HG02623 (cell line): Measurements from ENCODE around the gene CLDN4.
"Not testable (repeated sequence)": the region's sequence is repeated elsewhere in the genome, so short reads cannot be mapped to it uniquely, and the experiment has no call there.

ENCODE experiments used
- ATAC-seq: cut with Tn5 transposase; IDR thresholded peaks from one replicate; pipeline ENCODE4 v1.9.1; 2021; ENCODE audit warnings: moderate library complexity; ENCODE audit not compliant: unreplicated experiment

CLDN4 gene

GRCh38 chr7:73823257-73823656 is 7.5 kb upstream of the CLDN4 start:
- no peak for ATAC-seq

DNA sequence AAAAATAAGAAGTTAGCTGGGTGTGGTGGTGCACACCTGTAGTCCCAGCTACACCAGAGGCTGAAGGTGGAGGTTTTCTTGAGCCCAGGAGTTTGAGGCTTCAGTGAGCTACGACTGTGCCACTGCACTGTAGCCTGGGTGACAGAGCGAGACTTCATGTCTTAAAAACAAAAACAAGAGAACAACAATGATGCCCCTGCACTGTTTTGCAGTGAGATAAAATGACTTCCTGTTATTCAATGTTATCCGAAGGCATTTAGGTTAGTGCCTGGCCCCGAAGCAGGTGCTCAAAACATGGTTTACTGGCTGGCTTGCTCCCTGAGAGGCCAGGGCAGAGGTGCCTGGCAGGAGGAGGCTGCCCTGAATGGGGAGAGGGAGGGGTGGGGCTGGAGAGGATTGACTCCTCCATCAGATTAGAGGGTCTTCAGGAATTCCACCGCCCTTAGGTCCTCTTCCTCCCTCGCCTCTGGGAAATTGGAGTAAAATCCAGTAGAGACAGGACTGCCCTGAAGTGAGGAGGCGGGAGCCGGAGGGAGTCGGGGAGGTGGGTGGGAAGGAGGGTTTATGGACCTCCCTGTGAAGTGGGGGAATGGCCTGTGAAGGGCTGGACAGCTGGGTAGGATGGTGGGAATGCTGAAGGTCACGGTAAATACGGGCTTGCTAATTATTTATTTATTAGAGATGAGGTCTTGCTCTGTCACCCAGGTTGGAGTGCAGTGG is 6.8 kb upstream of the CLDN4 start:
- no peak for ATAC-seq

DNA sequence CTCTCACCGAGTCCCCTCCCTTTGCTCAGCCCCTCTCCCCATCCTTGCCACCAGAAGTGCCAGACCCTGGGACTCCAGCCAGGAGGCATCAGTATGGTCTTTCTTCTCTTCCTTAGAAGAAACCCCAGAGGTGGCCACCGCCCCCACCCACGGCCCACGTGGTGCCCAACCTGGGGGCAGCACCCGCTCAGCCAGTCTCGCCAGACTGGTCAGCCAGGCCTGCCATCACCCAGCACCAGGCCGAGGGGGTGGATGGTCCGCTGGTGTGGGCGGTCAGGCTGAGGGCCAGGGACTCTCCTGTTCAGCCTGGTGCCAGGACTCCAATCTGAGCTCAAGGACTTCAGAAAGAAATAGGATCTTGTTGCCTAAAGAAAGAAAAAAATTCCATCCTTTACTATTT is 5.8 kb upstream of the CLDN4 start:
- ATAC-seq, result no peak

DNA sequence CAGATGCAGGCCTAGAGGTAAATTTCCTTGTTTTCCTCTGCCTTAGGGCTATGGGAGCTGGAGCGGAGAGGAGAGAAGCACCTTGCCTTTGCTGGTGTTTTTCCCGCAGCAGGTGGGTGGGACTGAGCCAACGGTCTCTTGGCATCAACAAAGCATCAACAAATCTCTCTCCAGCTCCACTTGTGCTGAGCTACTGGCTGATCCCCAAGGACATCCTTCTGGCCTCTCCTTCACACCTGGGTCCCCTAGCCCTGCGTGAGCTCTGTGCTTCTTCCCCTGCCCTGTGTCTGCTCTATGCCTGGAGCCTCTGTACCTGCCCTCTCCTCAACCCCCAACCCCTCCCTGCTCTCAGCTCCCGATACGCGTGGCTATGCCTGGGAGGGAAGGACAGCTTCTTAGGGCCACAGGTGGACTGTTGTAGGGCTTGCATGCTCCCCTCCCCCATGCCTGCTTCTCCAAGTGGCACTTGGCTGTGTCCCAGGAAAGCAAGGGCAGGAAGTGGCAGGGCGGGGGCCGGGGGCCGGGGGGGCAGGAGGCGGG is 3.2 kb upstream of the CLDN4 start:
- ATAC-seq, result no peak

GRCh38 chr7:73828107-73828803 is 2.5 kb upstream of the CLDN4 start:
- no peak for ATAC-seq

DNA sequence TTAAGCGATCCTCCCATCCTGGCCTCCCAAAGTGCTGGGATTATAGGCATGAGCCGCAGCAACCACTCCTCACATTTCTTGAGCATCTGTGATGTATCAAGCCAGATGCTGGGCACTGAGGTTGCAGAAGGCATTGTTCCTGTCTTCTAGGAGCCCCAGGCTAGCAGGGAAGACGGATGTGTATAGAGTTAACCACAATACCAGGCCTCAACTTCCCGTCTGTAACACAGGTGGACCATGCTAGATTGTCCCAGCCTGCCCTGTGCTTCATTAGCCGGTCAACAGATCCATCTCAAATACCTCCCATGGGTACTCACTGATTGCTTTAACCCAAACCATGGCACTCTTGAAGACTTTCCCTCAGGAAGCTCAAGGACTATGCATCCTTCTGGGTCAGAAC is 1.8 kb upstream of the CLDN4 start:
- no peak for ATAC-seq

- no peak for ATAC-seq
Observed at GRCh38 chr7:73829505-73829904, 1.3 kb upstream of the CLDN4 start.

DNA sequence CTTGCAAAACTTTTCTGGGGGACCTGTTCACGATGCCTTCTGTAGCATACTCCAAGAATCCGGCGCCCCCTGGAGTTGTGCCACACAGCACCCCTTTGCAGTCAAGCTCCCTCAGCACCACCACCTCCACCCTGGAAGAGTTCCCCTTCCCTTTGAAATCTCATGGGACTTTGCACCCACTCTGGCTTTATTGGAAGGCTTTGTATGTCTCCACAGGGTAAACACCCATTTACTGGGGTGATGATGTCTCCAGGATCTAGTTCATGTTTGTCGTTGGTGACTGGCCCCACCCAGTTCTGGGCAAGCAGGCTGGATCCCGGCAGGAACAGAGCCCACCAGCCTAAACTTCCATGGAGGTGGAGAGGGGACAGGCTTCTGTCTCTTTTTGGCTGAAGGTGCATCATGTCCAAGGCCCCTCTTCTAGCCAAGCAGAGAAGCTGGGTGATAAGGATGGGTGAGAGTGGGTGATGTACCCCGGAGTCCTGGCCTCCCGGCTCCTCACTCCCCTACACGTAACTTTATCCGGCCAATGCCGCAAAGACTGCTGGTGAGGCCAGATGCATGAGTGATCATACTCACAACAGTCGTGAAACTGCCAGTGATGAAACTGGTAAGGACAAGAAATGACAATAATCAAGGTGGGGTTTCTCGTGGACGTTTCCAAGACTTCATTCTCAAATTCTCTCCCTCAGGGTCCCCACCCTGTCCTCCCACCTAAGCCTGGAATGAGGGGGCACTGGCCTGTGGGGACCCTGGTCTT is 695 bp upstream of the CLDN4 start:
- no peak for ATAC-seq

DNA sequence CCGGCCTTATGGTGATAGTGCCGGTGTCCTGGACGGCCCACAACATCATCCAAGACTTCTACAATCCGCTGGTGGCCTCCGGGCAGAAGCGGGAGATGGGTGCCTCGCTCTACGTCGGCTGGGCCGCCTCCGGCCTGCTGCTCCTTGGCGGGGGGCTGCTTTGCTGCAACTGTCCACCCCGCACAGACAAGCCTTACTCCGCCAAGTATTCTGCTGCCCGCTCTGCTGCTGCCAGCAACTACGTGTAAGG is 713 bp downstream of the CLDN4 start:
- no peak for ATAC-seq

GRCh38 chr7:73831834-73832651 is 1.2 kb downstream of the CLDN4 start:
- ATAC-seq, result no peak

DNA sequence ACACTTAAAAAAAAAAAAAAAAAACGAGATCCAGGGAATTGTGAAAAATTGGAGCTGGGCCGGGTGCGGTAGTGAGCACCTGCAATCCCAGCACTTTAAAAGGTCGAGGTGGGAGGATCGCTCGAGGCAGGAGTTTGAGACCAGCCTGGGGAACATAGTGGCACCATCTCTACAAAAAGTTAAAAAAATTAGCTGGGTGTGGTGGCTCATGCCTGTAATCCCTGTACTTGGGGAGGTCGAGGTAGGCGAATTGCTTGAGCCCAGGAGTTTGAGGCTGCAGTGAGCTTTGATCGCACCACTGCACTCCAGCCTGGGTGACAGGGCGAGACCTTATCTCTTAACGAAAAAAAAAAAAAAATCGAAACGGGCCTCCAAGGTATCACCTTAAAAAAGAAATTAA is 2.0 kb downstream of the CLDN4 start:
- ATAC-seq, result no peak

DNA sequence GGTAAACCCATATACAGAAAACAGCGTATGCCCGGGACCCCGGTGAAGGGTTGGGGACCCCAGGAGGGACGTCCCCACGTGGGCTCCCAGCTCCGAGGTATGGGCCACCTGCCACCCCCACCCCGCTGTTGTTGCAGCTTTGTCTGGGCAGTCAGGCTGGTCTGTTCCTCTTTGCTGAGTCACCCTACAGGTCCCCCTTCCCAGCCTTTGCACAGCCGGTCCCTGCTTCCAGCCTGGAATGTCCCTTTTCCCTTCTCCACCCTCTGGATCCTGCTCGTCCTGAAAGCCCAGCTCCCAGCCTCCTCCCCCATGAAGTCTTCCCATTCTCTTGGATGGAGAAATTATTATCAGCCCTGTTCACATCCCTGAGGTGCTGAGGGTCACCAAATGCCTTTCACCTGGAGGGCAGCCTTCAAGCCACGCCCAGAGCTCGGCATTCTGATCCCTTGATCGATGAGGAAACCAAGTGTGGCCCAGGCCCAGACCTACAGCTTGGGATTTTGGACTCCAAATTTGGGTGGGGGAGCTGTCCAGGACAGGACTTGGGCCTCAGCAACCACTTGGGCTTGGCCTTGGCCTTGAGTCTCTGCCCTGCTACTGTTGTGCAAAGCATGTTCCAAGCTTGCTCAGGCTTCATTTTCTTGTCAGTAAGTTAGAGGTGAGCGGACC is 2.6 kb downstream of the CLDN4 start:
- no peak for ATAC-seq

DNA sequence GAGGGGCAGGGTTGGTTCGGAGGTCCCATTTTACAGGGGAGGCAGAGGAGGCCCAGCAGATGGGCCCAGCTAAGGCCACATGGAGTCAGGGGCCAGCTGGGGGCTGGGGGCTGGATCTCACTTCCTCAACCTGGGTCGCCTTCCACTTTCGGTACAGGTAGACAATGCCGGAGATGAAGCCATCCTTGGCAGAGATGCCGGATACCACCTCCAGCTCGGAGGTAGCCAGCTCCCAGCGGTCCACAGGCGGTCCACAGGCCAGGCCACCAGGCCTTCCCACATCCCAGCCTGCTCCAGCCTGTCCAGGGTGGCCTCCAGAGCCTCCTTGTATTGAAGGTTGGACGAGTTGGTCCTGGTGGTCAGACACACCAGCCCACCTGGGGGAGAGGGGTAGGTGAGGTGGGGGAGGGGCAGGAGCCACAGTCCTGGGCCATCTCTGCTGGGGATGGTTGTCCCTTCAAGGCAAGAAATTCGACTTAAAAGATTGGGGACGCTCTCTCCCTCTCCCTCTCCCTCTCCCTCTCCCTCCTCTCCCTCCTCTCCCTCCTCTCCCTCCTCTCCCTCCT is 3.9 kb downstream of the CLDN4 start:
- ATAC-seq, result no peak

DNA sequence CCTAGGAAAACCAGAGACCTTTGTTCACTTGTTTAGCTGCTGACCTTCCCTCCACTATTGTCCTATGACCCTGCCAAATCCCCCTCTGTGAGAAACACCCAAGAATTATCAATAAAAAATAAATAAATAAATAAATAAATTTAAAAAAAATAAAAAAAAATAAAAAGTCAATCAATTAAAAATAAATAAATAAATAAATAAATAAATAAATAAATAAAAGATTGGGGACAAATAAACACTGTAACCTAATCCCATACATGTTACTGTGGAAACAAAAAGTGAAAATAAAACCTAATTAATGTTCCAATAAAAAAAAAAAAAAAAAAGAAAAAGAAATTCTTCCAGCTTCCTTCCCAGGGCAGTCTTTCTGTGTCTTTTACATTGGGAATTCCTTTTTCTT is 6.4 kb downstream of the CLDN4 start:
- ATAC-seq, result not testable (repeated sequence)

DNA sequence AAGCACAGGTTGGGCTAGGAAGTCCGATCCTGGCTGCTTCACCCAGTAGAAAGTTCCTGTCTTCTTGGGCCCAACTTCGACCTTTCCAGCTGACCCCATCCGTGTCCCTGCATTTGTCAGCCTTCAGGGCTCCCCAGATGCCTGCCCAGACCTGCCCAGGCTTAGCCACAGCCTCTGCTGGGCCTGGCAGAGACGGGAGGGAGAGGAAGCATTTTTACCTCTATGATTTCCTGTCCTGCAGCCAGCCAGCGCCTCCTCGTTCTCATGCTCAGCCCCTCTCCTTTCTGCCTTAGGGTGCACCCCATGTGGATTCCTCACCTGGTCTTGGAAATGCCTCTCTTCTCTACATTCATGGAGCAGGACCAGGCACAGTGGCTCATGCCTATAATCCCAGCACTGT is 7.8 kb downstream of the CLDN4 start:
- ATAC-seq, result no peak

DNA sequence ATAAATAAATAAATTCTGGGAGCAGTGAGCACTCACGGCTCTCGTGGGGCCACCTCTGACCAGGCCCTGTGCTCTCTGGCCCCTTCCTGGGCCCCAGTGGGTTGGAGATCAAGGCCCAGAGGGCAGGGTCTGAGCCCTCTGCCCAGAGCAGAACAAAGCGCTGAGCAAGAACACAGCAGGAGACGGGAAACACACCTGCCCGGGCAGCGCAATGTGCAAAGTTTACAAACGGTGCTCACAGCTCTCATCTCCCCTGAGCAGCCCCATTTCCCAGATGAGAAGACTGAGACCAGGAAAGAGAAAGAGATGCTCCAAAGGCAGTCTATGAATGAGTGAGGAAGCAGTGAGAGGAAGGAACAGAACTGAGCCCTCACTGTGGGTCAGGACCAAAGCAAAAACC is 8.5 kb downstream of the CLDN4 start:
- ATAC-seq, result no peak

DNA sequence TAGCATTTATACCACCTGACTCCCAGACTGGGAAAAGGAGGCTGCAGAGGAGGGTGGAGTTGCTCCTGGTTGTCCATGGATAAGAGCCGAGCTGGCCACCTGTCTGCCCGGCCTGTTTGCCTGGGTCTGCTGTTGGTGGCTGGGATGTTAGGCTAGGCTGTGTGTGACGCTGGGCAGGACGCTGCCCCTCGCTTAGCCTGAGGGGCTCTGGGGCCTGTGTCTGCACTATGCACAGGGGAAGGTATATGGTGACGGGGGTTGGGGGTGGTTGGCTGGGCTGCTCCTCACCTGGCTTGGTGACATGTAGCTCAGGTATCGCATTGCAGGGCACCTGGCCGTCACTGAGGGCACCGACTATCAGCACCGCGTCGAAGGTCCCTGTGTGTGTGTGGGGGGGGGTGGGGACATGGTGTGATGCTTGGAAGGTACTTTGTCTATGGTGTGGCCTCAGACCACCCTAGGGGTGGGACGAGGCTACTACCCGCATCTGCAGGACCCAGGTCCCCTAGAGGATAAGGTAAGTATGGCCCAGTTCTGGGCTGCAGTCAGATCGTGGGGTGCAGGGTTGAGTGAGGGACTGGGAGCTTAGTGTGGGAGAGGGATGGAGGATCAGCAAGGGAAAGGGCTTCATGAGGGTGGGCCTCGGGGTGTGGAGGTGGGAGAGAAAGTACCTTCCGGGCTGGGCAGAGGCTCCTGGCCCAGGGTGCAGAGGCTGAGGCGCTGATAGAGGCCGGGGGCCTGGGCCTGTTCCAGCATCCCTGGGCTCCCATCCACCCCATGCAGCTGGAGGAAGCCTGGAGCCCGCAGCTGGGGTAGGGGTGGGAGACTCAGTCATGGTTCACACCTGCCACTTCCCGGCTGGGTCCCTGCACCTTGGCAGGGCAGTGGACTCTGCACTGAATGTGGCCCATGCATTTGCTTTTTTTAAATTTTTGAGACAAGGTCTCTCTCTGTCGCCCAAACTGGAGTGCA is 9.2 kb downstream of the CLDN4 start:
- ATAC-seq, result no peak

- ATAC-seq, result no peak
Observed at GRCh38 chr7:73840715-73841379, 10.1 kb downstream of the CLDN4 start.

GRCh38 chr7:73841689-73842066 is 10.9 kb downstream of the CLDN4 start:
- ATAC-seq, result no peak
